A549 (cell line): ENCODE data around the gene IFRD1.

Experiments
- POLR2A ChIP-seq: IDR thresholded peaks from 2 replicates; pipeline ENCODE4 v1.6.1; 2012; ENCODE audit warnings: mild to moderate bottlenecking, low read length
- TF ChIP-seq, protein P1 (sequence below): IDR thresholded peaks from 2 replicates; pipeline ENCODE4 v1.6.1; 2012

GRCh38 chr7:112481121-112481736, 31.0 kb downstream of the IFRD1 start:
- TF ChIP-seq POLR2A: no peak
- TF ChIP-seq, protein P1, sequence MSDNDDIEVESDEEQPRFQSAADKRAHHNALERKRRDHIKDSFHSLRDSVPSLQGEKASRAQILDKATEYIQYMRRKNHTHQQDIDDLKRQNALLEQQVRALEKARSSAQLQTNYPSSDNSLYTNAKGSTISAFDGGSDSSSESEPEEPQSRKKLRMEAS: no peak
